ENCODE data around the gene TPGS1.
"Not testable (repeated sequence)": the region's sequence is repeated elsewhere in the genome, so short reads cannot be mapped to it uniquely, and the experiment has no call there.

TPGS1 gene

GRCh38 chr19:478236-478903 is 28.9 kb upstream of the TPGS1 start:
- no peak for DNase-seq

GRCh38 chr19:478976-479375 is 28.3 kb upstream of the TPGS1 start:
- no peak for DNase-seq

GRCh38 chr19:480016-480855 is 27.1 kb upstream of the TPGS1 start:
- no peak for DNase-seq

GRCh38 chr19:481100-481499 is 26.2 kb upstream of the TPGS1 start:
- DNase-seq, result not testable (repeated sequence)

GRCh38 chr19:482186-483041 is 24.9 kb upstream of the TPGS1 start:
- no peak for DNase-seq

- DNase-seq, result no peak
These were observed 23.8 kb upstream of the TPGS1 start for GRCh38 chr19:483332-484072.

- no peak for DNase-seq
These were observed 22.8 kb upstream of the TPGS1 start for GRCh38 chr19:484494-484893.

- DNase-seq, result no peak
These were observed 22.2 kb upstream of the TPGS1 start for GRCh38 chr19:485077-485476.

- DNase-seq, result no peak
These were observed 21.6 kb upstream of the TPGS1 start for GRCh38 chr19:485583-486236.

- peak; percentile 74 for DNase-seq
These were observed 18.5 kb upstream of the TPGS1 start for GRCh38 chr19:488505-489417.

- no peak for DNase-seq
These were observed 17.7 kb upstream of the TPGS1 start for GRCh38 chr19:489418-490196.

GRCh38 chr19:491146-491741 is 16.1 kb upstream of the TPGS1 start:
- DNase-seq, result no peak

- DNase-seq, result no peak
These were observed 15.2 kb upstream of the TPGS1 start for GRCh38 chr19:492091-492531.

- DNase-seq, result no peak
These were observed 13.7 kb upstream of the TPGS1 start for GRCh38 chr19:493391-494170.

- DNase-seq, result no peak
These were observed 12.9 kb upstream of the TPGS1 start for GRCh38 chr19:494171-495080.

- no peak for DNase-seq
These were observed 12.3 kb upstream of the TPGS1 start for GRCh38 chr19:495081-495401.

GRCh38 chr19:495402-496111 is 11.7 kb upstream of the TPGS1 start:
- DNase-seq, result no peak

Data from GOT3 (cell line).